ENCODE results near the gene ZBED3.

ZBED3 gene

DNA sequence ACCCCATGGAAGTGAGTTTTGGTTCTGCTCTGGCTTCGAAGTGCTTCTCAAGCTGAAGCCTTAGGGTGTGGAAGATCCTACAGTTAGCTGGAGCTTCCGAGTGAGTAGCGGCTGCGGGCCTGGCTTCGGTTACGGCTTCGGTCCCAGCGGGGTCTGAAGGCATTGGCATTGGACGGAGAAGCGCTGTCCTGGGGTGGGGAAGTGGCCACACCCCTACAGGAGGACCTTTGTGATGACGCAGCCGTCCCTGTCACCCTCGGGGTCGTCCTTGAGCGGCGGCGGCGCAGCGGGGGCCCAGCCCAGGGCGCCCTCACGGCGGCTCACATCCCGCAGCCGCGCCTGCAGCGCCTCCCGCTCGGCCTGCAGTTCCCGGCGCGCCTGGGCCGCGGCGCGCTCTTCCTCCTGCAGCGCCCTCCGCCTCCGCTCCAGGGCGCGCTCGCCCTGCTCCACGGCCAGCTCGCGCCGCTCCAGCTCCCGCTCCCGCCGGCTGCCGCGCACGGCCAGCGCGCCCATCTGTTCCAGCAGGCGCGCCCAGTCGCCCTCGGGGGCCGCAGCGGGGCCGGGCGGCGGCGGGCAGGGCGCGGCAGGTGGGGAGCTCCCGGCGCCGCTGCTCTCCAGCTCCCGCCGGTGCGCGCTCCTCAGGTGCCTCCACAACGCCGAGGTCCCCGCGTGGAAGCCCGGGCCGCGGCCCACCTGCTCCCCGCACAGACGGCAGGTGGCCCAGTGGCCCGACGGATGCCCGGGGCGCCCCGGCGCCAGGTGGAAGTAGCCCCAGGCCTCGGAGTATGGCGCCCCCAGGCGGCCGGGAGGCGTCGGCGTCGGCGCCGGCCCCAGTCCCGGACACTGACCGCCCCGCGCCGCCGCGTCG, 9.9 kb downstream of the ZBED3 start:
- no peak for DNase-seq

DNA sequence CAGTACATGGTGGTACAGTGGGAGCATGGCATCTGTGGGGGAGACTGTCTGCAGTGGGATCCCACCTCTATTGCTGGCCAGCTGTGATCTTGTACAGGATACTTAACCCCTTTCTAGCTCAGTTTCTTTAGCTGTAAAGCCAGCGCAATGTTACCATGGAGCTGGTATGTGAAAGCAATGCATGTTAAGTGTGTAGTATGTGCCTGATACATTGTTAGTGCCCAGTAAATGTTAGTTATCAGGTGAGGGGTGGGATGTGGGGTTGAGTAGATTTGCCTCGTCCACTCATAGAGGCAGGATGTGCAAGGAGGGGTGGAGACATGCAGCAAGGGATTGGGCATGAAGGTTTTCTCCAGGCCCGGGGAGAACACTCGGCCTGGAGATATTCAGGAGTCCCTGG, 12.3 kb downstream of the ZBED3 start:
- no peak for DNase-seq

DNA sequence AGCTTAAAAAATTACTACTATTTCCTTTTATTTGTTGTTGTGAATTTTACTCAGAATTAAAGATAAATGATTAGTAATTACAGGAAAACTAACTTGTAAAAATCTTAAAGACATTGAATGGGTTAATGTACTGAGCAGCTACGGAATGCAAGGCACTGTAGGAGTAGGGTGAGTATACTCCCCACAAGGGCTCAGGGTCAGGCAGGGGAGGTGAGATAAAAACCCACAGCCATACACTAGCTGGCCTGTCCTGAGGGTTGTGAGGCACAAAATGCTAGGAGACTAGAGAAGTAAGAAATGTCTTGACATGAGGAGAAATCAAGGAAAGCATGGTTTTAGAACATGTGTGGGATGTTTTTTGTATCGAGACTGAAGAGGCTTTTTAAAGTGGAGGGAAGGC, 13.4 kb downstream of the ZBED3 start:
- DNase-seq: no peak

DNA sequence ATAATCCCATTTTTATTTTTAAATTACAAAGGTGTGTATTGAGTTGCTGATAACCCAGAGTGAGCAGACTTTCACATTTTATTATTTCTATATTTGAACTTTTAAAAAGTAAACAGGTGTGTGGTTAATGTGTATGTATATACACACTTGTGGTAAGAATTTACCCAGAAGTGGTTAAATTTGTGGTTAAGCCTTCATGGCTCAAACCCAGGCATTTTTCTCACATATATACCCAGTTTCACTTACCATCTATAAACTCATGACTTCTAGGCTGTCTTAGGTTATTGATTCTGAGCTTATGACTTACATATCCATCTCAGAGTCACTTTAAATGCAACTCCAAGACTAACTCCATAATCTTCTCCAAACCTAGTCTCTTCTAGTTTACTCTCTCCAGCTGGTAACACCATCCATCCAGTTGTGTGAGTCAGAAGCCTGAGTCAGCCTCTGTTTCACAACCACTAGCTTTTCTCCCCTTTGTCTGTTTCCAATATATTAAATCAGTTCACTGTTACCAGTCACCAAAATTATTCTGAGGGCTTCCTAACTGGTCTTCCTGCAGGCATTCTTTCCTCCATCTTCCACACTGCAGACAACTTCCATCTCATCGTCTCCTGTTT, 20.2 kb downstream of the ZBED3 start:
- DNase-seq: no peak

DNA sequence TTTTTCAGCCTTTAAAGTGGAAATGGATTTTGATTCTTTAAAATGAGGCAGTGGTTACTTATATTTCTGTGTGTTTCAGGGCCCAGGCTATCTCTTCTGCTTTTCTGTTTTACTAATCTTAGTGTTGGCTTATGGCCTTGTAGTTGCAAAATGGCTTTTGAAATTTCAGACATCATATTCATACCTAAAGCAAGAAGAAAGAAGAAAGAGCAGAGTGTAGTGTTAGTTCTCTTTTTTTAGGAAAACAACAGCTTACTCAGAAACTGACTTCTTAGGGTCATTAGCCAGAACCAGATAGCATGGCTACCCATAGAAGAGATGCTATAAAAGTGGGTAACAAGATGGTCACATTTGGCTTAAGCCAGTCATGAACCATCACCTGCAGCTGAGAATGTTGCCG, 20.9 kb downstream of the ZBED3 start:
- no peak for DNase-seq

DNA sequence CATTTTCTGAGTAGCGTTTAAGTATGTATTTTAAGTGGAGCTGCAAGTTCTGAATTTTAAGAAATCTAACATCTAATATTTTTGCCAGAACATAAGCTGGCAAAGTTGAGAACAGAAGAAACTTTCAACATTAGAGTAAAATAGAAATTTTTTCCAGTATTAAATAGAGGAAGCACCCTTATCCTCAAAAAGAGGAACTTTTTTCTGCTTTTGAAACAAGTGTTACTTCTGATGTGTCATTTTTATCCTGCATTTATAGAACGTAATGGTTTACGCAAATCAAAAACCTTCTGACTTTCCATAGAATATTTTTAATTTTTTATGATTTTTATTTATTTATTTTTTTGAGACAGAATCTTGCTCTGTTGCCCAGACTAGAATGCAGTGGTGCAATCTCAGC, 21.8 kb downstream of the ZBED3 start:
- DNase-seq: no peak

DNA sequence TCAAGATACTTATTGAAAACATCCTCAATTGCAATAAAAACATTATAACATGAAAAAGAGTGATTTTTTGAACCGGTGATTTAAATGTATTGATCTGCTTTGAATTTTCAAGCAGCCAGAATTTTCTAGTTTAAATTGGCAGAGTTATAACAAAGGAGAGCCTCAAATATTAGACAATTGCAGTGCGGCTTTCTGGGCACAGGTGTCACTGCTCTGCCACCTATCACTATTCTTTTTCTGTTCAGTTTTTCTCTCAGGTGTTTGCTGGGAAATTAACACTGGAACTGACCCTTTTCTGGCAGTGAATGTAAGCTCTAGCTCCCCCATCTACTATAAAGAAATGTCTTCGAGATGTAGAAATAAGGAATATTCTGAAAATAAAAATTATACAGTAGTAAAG, 23.0 kb downstream of the ZBED3 start:
- DNase-seq: no peak

DNA sequence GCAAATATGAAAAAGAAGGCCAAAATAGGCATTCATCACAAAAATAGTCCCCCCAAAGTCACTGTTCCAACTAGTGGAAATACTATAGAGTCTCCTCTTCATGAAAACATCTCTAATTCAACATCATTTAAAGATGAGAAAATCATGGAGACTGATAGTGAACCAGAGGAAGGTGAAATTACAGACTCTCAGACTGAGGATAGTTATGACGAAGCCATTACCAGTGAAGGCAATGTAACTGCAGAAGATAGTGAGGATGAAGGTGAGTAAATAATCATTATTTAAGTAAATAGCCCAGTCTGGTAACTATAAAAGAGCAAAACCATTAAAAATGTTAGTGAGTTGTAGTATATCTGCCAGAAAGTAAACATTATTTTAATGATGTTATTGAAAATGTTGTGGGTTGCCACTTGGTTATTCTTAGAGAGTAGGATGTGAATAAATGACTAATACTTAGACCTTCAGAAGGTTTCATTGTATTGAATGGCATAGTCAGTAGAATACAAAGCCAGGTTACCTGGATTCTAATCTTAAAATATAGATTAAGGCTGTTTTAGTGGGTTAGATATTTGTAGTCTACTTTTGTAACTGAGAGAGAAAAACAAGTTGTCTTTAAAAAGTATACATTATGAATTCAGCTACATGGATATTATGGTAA, 40.5 kb downstream of the ZBED3 start:
- no peak for DNase-seq

DNA sequence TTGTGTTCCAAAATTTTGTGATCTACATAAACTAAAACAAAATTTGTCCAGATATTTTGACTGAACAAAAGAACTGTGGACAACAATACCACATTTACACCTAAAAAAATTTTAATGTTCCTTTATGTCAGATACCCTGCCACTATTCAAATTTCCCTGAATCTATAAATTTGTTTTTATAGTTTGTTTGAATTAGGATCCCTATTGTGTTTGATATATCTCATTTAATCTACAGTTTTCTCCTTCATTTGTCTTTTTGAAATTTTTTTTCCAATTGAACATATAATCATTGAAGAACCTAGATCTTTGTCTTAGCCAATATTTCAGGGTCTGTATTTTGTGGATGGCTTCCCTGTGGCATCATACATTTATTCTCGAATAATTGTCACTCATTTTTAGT, 51.1 kb downstream of the ZBED3 start:
- no peak for DNase-seq

DNA sequence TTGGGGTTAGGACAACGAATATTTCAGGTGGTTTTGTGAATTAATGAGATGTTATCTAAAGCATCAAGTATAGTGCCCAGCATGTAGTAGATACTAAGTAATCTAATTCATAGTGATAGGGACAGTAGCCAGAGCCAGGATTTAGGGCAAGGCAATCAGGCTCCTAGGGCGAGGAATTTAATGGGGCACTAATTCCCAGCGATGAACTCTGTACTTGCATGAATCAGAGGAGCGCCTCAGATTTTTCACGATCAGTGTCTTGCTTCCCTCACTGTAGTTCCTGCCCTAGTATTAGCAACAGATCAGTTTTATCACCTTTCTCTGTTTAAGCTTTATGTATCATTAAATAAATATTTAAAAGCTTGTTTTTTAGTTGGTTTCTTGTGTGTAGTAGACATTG, 53.7 kb downstream of the ZBED3 start:
- DNase-seq: no peak

DNA sequence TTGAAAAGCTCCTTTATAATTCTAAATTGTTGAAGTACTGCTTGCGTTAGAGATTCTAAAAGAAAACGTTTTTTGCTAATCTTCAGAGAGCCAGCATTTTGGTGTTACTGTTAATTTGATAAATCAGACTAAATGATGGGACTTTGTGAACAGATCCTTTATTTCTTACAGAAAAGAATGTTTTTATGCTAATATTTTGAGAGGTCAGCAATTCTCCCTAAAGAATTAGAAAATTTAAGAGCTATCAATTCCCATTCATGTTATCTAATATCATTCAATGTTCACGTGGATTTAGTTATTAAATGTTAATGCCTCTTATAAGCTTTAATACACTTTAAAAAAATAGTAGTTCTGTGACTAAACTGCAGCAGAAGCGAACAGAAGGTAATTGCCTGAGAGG, 54.5 kb downstream of the ZBED3 start:
- DNase-seq: no peak

DNA sequence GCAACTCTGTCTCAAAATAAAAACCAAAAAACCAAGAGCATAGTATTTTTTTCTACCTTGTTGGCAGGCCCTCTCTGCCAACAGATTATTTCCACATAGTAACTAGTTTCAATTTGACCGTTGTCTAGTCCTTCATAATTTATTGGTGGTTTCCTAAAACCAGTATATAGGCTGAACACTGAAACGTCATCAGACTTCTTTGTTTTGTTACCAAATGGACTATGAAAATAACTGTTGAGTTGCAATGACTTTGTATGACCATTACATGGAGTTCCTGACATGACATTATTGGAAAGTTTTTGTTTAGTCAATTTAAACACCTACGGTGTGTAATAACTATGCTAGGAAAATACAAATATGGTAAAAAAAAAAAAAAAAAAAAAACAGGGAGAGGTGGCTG, 55.2 kb downstream of the ZBED3 start:
- DNase-seq: no peak

DNA sequence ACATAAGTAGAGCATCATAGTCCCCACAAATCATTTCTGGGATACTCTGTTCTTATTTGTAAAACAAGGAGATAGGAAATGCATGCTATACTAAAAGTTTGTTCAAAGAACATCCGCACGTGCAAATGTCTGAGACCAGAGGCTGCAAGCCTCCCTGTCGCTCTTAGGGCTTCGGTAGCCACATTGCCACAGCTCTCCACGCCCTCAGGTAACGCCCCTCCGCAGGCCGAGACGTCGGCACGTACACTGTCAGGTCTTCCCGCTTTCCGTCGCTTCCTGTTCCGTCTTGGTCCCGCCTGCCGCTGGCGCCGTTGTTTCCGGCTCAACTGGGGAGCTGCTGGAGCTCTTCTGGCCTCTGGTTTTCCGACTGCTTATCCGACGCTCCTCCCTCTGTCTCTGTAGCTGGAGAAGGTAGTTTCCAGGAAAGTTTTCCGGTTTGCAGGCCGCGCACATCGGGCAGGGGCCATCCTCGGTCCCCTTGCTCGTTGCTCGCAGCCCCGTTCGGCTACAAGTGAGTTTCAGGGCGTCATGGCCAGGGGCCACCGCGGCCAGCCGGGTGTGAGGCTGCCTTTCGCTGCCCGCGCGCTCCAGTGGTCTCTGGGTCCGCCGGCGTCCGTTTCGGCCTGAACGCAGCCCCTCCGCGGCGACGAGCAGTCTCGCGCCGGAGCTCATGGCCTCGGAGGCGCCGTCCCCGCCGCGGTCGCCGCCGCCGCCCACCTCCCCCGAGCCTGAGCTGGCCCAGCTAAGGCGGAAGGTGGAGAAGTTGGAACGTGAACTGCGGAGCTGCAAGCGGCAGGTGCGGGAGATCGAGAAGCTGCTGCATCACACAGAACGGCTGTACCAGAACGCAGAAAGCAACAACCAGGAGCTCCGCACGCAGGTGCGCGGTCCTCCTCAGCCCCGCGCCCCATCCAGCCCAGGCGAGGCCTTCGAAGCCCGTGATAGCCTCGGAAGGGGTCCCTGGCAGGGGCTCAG, 56.7 kb downstream of the ZBED3 start, which contains the start of gene AGGF1:
AGGF1 (plus strand) TSS at position 308 of the 975 bp plus-strand sequence; CDS start at position 671, 363 bp downstream.
- DNase-seq: peak; percentile 83

DNA sequence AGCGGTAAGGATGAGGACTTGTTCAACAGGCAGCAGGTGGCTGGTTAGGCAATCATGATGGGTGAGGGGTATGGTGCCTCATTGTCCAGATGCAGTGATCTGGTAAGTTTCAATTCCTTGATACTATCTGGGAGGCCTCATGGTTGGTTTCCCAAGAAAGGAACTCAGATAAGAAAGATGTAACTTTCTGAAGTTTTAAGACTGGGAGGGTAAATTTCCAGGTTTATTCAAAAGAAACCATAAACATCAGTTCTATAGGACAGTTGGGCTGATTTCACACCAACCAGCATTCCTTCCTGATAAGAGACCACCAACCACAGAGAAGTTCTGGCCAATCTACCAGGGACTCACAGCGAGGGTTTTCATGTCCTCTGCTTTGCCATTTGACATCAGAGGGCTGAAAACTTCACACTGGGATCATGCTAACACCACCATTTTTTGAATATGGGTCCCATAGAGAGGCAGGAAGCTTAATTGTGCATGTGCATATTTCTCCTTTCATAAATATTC, 57.7 kb downstream of the ZBED3 start:
- no peak for DNase-seq

DNA sequence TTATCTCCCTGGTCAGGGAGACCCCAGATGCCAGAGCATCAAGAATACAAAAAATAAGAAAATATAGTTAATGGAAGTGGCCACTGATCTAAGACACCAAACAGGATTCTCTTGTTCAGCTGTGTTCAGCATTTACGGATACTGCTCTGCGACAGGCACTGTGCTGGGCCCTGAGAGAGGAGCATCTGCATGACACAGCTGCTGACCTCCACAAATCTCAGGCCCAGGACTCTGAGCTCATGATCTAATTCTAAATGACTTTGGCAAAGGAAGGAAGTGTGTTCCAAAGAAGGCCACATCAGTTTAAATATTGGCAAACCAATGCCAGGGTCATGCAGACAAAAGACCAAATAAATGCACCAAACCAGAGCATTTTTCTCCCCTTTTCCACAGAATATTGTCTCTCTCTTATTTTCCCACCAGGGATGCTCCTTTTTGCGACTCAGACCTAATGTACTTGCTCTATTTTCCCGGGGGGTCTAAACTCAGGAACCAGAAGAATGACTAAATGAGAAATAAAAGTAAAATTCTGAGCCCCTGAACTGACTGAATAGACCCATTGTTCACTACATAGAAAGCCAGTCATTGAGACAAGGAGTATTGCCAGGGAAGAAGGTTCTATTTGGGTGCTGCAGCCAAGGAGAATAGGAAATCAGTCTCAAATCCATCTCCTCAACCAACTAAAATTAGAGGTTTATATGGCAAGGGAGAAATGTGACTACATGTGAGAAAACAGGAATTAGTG, 58.3 kb downstream of the ZBED3 start:
- no peak for DNase-seq

DNA sequence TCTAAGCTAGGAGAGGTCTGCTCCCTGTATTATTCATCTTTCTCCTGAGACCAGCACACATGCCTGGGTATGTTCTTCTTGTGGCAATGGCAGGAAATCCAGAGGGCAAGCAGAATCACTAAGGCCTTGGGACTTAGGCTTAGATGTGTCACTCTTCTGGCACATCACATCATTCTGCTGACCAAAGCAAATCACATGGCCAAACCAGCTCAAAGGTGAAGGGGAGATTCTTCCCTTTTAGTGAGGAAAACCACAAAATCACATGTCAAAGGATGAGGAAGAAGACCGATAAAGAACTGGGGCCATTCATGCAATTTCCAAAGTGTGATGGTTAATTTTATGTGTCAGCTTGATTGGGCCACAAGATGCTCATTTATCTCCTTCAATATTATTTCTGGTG, 62.6 kb downstream of the ZBED3 start:
- DNase-seq: no peak

DNA sequence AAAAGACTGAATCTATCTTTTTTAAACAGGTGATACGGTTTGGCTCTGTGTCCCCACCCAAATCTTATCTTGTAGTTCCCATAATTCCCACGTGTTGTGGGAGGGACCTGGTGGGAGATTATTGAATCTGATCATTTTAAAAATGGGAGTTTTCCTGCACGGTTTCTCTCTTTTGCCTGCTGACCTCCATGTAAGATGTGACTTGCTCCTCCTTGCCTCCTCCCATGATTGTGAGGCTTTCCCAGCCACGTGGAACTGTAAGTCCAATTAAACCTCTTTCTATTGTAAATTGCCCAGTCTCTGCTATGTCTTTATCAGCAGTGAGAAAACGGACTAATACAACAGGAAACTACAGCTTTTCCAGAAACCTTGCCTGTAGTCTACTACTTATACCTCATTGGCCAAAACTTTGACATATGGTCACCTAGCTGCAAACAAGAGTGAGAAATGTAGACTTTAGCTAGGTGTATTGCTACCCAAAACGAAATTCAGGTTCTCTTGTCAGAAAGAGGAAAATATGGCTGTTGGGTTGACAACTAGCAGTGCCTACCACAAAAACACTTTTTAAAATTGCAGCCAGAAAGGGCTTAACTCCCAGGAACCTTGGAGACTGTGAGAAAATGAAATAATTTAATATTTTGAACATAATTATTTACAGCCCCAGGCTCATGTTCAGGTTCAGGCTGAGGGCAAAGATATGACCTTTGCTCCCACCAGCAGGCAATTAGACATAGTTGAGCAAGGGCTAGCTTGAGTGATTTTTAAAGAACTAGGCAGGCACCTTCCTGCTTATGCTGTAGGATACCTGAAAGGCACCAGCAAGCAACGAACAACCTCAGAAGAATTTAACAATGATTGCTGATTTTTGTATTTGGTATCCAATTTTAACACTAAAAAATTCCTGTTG, 64.3 kb downstream of the ZBED3 start:
- no peak for DNase-seq

Measured in NCI-H446 treated with DMSO at 0.1 percent for 48 hours (cell line).